Cardiac fibroblast (primary cell): Measurements from ENCODE around the gene DIDO1.

Experiments used
- DNase-seq, 2 donors: peaks; one replicate each; pipeline versions ENCODE4 v3.0.0 to v3.0.0-alpha.2; 2010; ENCODE audit warnings: low read depth in 2 of 2
- H3K4me3 ChIP-seq, 2 donors: replicated peaks in 1 of 2; 1 replicate in 1 of 2; 2 replicates in 1 of 2; pipeline ENCODE4 v1.5.1; 2011; ENCODE audit warnings: low read depth in 2 of 2, low read length in 2 of 2, mild to moderate bottlenecking in 2 of 2, moderate library complexity in 1 of 2
- TF ChIP-seq, protein P1 (sequence below): IDR thresholded peaks from one replicate; pipeline ENCODE4 v1.5.1; 2011; ENCODE audit warnings: low read depth, mild to moderate bottlenecking, low read length, inconsistent platforms

DIDO1 gene

GRCh38 chr20:62970307-62971210, 44.3 kb upstream of the DIDO1 start:
- no peak for DNase-seq
- TF ChIP-seq, protein P1, sequence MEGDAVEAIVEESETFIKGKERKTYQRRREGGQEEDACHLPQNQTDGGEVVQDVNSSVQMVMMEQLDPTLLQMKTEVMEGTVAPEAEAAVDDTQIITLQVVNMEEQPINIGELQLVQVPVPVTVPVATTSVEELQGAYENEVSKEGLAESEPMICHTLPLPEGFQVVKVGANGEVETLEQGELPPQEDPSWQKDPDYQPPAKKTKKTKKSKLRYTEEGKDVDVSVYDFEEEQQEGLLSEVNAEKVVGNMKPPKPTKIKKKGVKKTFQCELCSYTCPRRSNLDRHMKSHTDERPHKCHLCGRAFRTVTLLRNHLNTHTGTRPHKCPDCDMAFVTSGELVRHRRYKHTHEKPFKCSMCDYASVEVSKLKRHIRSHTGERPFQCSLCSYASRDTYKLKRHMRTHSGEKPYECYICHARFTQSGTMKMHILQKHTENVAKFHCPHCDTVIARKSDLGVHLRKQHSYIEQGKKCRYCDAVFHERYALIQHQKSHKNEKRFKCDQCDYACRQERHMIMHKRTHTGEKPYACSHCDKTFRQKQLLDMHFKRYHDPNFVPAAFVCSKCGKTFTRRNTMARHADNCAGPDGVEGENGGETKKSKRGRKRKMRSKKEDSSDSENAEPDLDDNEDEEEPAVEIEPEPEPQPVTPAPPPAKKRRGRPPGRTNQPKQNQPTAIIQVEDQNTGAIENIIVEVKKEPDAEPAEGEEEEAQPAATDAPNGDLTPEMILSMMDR = no peak
- H3K4me3 ChIP-seq = no peak overlapping the region

GRCh38 chr20:62969939-62970306, 43.6 kb upstream of the DIDO1 start:
- H3K4me3 ChIP-seq = no peak overlapping the region
- no peak for DNase-seq
- TF ChIP-seq, protein P1 = no peak

GRCh38 chr20:62969179-62969760, 43.0 kb upstream of the DIDO1 start:
- TF ChIP-seq, protein P1 = no peak
- H3K4me3 ChIP-seq = no peak overlapping the region

DNA sequence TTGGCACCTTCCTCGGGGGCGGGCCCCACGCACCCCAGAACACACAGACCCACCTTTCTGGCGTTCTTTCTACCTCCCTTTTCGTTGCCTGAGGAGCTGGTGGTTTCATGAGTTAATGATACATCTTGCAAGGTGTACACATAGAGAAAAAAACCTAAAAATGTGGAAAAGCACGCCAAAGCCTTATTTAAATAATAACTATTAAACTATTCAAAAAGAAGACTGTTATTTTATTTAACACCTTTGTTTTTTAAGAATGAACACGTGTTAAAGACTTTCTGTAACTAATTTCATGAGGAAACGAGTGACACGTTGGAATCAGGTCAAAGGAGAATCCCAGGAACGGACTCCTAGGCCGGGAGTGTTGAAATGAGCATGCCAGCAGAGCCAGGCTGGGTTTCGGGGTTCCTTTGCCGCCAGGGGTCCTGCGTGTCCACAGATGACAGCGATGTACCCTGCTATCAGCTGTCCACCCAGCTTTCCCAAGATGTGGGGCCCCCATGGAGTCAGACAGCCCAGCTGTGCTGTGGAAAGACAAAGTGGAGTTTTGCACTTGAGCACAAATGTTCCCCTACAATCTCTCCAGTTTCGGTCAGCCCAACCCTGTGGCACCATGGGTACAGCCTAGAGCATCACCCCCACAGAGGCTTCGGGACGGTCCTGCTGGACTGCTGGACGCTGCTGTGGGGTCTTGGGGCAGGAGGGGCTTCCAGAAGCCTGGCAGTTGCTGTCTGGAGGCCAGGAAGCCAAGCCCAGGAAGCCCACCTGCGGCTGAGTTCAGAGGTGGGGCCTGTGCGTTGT, 42.3 kb upstream of the DIDO1 start:
- TF ChIP-seq, protein P1 = no peak
- no peak for DNase-seq
- no peak overlapping the region for H3K4me3 ChIP-seq

More at GRCh38 chr20:62969179-62969760, 43.0 kb upstream of the DIDO1 start:
- no peak for DNase-seq

DNA sequence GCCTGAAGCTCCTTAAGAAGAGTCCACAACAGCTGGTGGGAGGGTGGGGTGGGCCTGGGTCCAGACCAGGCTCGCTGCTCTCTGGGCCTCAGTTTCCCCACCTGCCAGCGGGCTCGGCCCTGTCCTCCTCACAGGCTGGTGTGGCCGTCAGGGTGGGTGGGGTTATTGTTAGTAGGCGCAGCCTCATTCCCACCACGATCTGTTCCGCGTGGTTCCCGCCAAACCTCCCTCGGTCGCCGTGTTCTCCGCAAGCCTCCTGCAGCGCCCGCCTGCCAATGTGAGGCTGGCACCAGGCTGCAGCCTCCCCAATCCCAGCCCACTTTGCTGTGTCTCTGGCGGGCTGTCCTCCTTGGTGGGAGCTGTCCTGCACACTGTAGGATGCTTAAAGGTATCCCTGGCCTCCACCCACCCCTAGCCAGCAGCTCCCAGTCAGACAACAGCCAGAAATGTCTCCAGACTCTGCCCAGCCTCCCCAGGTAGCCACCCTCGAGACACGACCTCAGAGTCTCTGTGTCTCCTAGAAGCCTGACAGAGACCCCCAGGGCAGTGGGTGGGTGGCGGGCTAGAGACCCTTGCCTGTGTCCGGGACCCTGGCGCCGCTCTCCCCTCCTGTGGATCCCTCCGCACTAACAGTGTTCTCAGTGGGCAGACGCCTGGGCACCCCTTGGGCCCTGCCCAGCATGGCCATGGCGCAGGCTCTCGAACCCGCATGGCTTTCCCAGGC, 41.5 kb upstream of the DIDO1 start:
- H3K4me3 ChIP-seq = no peak overlapping the region
- TF ChIP-seq, protein P1 = no peak
- DNase-seq = no peak

DNA sequence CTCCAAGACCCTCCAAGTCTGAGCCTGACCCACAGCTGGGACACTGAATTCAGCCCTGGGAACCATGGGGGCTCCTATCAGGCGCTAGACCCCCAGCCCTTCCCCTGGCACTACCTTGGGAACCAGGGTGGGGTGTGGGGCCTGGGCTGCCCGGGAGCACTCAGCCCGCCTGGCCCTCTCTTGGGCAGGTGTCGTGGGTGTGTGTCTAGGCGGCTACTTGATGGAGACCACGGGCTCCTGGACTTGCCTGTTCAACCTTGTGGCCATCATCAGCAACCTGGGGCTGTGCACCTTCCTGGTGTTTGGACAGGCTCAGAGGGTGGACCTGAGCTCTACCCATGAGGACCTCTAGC, 40.8 kb upstream of the DIDO1 start:
- no peak for DNase-seq
- TF ChIP-seq, protein P1 = no peak
- no peak overlapping the region for H3K4me3 ChIP-seq
